Myocyte (in vitro differentiated cells): ENCODE data around the gene ATP13A4. TPM values are rescaled to one million over a fixed set of nuclear protein-coding genes. Genes with fewer than 3 reads are reported as not detected.

Experiments used
- DNase-seq: peaks from one replicate; pipeline ENCODE4 v3.0.0-alpha.2; 2012; ENCODE audit warnings: low read depth
- total RNA-seq: library from RNA; depleted of rRNA; stranded (reverse); fragments of >200 nt; gene quantifications from 2 replicates; pipeline ENCODE4 v1.2.3, GENCODE V29; 2014

Gene ATP13A4
- total RNA-seq, 1 donor from 2014 or later: 0.19 TPM

DNA sequence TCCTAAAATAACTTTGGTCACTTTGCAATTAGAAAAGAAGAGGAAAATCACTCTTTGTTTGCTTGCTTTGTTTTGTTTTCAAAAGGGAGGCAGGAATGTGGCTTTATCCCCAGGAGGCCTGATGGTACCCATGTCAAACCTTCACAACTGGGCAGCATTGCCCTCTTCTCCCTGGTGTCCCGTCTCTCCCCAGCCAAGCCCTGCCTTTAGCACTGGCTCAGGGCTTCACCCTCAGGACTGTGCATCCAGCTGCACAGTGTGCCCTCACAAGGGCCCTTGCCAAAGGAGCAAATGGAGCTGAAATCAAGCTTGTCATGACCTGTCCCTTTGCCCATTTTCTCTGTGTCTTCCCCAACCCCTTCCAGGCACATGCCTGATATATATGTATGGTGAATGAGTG is 147.0 kb downstream of the ATP13A4 start:
- DNase-seq: no peak

DNA sequence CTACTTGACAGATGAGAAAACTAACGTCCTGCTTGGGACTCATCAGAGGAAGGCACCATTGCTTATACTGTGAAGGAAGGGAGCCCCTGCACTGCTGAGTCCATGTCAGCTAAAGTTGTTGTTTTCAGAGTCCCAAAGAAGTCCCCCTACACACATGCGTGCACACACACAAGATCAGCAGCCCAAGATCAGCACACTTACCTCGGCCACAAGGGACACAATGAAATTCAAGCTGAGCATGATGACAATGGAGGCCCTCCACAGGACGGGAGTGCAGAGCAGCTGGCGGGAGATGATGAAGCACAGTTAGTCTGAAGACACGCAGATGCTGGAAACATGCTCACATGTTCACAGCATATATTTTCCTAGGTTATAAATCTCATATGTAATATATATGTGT is 147.6 kb downstream of the ATP13A4 start:
- DNase-seq: no peak

DNA sequence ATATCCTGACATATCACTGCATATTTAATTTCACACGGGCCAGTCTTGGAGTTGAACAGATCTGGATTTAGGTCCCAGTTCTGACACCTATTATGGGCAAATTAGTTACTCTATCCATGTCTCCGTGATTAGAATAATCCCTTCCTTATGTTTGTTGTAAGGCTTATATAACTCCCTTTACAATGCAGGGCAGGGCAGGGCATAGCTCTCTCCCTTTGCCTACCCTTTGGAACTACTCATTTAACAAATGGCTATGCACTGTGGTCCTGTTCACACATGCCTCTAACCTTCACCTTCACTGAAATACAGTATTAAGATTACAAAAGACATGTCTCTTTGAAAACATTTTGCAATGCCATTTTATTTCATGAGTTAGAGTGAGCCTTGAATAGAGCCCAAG is 151.4 kb downstream of the ATP13A4 start:
- no peak for DNase-seq

DNA sequence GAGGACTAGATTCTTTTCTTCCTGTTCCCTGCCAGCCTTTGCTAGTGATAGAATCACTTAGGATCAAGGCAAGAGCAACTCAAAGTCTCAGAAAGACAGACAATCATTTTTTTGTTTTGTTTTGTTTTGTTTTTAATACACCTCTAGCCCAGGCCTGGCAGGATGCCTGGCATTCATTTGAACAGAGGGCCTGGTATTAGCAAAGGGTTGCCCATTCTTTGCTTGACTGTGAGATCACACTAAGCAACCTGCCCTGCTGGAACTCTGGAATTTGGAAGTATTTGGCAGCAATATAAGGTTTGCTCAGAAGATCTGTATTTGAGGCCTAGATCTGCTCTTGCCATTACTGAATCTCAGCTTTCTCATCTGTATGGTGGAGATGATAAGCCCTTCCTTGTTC is 154.4 kb downstream of the ATP13A4 start:
- DNase-seq: no peak

DNA sequence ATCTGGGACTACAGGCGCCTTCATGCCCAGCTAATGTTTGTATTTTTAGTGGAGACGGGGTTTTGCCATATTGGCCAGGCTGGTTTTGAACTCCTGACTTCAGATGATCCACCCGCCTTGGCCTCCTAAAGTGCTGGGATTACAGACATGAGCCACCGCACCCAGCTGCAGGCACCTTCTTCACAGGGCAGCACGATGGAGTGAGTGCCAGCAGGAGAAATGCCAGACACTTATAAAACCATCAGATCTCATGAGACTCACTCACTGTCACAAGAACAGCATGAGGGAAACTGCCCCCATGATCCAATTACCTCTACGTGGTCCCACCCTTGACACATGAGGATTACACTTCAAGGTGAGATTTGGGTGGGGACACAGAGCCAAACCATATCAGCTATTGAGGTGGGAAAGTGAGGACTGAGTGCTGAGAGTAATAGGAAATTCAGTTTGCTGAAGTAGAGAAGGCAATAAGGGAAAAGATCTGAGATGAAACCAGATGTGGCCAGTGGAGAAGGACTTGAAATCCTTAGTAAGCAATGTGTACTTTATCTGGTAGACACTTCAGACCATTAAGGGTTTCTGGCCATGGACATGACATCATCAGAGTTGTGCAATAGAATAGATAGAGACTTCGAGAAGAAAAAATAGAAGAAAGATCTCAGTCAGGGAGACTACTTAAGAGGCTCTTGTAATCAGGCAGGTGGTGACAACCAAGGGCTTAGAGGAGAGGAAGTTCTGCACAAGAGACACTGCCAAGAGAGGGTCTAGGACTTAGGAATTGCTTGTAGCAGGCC is 158.0 kb downstream of the ATP13A4 start:
- DNase-seq: no peak

DNA sequence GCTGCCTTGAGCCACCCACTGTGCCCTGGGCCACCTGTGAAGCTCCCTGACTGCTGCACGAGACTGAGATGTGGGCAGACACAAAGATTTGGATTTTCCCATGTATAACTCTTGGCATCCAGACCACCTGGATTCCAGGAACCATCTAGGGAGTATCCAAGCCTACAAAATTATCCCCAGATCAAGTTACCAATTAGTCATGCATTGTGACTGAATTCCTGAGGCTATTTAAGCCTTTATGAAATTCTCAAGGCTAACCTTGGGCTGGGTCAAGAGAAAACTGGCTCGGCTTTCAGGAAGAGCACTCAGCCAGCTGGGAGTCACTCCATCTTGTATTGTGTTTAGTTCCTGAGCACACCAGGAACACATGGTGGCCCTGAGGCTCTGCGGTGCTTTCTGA is 162.8 kb downstream of the ATP13A4 start:
- peak; percentile 8 for DNase-seq

DNA sequence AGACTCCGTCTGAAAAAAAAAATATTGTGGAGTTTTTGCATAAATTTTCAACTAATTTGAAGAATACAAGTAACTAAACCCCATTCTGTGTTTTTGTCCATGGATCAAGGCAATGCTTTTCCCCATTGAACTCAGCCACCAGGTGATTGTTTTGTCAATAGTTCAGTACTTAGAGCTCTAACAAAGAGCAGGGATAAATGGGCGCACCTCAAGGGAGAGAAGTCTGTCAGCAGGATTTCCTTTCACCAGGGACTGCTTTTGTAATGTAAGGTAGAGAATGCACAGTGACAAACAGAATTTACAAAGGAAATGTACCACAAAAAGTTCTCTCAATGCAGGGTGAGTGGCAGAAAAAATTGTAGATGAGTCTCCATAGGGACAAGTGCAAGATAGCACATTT is 165.4 kb downstream of the ATP13A4 start:
- DNase-seq: no peak

DNA sequence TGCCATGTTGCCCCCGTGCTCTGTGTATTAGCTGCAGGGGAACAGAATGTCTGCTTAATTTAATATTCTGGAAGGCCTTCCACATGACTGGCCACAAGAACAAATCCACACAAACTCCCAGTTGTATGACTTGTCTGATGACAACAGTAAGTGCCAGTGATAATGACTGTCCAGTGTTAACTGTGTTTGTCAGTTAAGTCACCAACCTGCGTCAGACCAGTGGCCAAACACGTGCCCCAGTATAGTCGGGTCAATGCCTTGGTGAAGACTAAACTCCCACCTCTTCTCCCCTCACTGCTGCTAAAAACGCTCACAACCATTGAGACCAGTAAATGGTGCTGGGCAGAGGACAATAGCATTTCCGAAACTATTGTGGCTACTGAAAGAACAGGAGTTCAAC is 166.3 kb downstream of the ATP13A4 start:
- no peak for DNase-seq

DNA sequence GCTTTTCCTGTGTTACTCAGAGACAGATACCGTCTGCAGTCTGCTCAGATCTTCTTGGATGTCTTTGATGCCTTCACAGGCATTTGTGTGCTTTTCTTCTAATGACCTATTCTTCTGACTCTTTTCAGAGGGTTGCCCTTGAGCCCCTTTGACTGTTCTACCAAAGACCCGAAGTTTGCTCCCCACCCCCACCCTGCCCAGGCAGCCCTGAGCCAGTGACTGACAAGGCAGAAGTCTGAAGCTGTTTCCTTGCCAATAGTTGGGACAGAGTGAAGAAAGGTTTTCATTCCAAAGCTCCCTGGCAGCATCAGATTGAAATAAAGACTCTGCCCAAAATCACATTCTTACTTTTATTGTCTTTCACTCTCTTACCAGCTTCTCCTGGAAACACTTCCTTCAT is 167.1 kb downstream of the ATP13A4 start:
- no peak for DNase-seq

DNA sequence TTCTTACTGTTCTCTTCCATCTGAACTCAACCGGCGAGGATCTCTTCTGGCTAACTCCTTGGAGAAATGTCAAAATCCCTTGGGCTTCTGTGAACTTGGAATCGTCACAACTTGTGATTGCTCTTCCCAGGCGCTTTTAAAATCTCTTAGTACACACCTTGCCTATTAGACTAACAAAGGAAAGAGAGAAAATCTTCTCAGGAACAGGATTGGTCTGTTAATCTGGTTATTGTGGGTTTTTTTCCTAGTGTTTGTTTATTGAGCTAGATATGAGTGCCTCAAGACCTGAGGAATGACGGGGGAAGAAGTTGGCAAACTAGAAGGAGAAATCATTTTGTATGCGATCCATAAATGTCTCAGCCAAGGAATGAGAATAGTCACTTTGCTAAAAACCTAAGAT is 176.0 kb downstream of the ATP13A4 start, which contains the start of gene ATP13A5:
Gene ATP13A5, minus strand, starts transcription at position 48 of the 400 bp plus-strand sequence. Its CDS starts 28 bp downstream, at position 20.
- DNase-seq: no peak

DNA sequence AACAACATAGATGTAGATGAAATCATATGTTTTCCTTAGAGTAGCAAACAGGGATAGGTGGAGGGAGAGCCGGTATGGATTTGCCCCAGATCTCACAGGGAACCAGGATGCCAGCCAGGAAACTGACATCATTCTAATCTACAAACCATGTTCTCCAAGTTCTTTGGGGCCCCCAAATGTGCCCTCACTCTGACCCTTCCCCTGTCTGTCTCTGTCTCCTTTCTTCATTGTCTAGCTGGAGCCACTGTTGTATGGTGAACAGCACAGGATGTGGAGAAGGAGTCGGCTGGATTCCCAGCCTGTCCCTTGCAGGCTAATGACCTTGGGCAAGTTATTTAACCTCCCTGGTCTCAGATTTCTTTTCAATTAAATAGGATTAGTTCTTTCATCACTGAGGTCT is 177.1 kb downstream of the ATP13A4 start:
- DNase-seq: no peak

DNA sequence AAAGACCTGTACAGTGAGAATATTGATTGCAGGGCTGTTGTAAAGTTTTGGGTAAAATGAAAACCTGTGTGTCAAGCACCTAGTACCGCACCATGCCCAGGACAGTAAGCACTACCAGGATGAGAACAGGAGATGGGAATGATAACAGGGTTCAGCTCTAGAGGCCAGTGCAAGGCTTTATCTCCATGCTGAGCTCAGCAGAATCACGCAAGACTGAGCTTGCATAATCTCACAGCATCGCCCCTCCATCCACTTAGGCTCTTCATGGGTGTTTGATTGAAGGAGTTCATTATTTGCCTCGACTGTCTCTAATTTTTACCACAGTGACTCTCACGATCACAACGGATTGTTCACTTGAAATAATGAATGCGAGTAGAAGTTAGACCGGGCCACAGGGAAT is 179.1 kb downstream of the ATP13A4 start:
- no peak for DNase-seq

DNA sequence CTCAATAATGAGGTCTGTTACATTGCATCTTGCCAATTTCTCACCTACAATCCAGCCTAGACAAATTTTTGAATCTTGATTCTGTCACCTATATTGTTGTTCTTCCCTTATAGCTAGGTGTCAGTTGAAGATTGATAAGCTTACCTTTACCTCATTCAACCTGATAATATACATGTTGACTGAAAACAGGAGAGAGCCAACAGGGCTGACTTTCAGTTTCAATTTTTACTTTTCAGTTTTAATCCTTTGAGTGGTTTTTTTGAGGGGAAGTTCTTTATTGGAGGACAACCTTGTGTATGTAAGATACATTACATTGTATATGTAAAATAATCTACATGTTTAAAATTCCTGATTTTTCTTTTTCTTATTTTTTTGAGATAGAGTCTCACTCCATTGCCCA is 181.9 kb downstream of the ATP13A4 start:
- no peak for DNase-seq

DNA sequence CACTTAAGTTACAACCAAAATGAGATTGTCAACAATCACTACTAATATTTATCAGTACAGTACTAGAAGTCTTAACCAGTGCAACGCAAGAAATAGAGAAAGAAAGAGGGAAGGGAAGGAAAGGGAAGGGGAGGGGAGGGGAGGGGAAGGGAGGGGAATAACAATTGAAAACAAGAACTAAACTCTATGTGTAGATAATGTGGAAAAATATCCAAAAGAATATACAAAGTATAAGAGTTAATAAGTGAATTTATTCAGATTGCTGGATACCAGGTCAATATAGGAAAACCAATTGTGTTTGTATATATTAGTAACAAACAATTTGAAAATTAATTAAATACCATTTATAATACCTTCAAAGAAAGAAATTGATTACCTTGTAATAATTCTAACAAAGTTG is 186.8 kb downstream of the ATP13A4 start:
- DNase-seq: no peak

DNA sequence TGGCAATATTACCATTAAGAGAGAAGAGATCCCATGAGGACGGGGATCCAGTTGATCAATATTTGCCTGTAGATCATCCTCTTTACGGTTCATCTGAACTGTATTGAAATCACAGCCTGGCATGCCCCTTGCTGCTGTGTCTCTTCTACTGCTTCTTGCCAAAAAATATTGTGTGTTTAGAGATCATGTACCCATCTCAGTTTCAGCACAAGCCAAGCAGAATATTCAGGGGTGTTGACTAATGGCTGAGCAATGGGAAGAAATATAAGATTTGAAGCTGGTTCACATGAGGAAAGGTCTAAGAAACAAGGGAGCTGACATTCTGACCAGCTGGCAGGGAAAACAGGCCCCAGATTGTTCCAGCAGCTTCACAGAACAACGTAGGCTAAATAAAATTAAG is 197.4 kb downstream of the ATP13A4 start:
- no peak for DNase-seq

DNA sequence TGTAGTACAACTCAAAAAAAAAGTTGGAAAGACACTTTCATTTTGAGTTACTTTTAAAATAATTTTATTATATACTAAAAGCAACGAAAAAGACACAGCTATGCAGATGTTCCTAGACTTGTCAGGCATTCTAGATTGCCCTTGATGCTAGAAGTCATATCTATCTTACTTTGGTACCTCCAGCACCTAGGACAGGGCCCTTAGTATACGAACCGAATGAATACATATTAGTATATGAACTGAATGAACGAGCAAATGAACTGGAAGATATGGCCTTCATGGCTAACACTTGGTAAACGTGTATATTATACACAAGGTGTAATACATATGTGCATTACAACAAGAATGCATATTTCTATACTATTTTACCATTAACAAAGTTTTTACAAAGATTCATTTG is 200.3 kb downstream of the ATP13A4 start:
- no peak for DNase-seq

Other genes starting within 250 kb of the ATP13A4 start
- not detected in 2 replicates for gene ATP13A5, start 176.1 kb downstream of the ATP13A4 start, total RNA-seq
- 65.7 and 76.0 TPM in 2 replicates for gene OPA1, start 38.3 kb upstream of the ATP13A4 start, total RNA-seq